Measurements from ENCODE around the gene ALAS1. TPM values are rescaled to one million over a fixed set of nuclear protein-coding genes. Genes with fewer than 3 reads are reported as not detected.

Gene ALAS1
- total RNA-seq, 2 donors from 2014 or later: 39.8 to 58.8 TPM

DNA sequence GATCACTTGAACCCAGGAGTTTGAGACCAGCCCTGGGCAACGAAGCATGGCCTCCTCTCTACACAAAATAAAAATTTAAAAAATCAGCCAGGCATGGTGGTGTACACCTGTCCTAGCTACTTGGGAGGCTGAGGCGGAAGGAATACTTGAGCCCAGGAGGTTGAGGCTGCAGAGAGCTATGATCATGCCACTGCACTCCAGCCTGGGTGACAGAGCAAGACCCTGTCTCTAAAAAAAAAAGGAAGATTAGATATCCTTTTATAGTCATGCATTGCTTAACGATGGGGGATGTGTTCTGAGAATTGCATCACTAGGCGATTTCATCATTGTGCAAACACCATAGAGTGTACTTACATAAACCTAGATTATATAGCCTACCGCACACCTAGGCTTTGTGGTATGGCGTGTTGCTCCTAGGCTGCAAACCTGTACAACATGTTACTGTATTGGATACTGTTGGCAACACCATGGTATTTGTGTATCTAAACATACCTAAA, 12.6 kb downstream of the ALAS1 start:
- peak; percentile 47 for DNase-seq (ENCODE audit: low spot score)
- peaks cover 4 to 20% of the 10 kb centered on the region in 2 donors for H3K36me3 ChIP-seq
- WGBS: 62% methylated on average over 6 of the region's 6 CpGs

DNA sequence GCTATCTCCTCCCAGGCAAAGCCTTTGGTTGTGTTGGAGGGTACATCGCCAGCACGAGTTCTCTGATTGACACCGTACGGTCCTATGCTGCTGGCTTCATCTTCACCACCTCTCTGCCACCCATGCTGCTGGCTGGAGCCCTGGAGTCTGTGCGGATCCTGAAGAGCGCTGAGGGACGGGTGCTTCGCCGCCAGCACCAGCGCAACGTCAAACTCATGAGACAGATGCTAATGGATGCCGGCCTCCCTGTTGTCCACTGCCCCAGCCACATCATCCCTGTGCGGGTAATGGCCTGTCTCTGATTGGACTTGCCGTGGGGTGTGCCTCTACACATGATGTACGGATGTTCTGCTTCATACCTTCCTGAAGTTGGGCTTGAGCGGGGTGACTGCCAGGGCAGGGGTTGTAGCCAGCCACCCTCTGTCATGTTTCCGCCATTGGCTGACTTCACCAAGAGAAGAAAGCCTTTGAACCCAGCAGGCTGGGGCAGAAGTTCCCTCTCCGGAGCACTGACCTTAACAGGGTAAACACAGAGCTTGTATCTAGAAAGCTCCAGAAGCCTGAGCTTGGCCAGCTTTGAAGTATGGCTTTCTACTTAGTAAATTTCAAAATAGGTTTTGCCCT, 13.4 kb downstream of the ALAS1 start:
- TF ChIP-seq POLR2A (IDR thresholded peaks at IDR 0.05) (no peak), POLR2AphosphoS5 (IDR thresholded peaks at IDR 0.05) (no peak)
- TF ChIP-seq, protein P1, sequence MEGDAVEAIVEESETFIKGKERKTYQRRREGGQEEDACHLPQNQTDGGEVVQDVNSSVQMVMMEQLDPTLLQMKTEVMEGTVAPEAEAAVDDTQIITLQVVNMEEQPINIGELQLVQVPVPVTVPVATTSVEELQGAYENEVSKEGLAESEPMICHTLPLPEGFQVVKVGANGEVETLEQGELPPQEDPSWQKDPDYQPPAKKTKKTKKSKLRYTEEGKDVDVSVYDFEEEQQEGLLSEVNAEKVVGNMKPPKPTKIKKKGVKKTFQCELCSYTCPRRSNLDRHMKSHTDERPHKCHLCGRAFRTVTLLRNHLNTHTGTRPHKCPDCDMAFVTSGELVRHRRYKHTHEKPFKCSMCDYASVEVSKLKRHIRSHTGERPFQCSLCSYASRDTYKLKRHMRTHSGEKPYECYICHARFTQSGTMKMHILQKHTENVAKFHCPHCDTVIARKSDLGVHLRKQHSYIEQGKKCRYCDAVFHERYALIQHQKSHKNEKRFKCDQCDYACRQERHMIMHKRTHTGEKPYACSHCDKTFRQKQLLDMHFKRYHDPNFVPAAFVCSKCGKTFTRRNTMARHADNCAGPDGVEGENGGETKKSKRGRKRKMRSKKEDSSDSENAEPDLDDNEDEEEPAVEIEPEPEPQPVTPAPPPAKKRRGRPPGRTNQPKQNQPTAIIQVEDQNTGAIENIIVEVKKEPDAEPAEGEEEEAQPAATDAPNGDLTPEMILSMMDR (IDR thresholded peaks at IDR 0.05): no peak
- H3K9me3 ChIP-seq: no peaks in the 10 kb centered on the region
- H3K4me1 ChIP-seq (replicated peaks): peaks cover 7% of the 10 kb centered on the region
- no peak overlapping the region for H3K27ac ChIP-seq
- no peaks in the 10 kb centered on the region for H3K27me3 ChIP-seq (replicated peaks; ENCODE audit: insufficient read depth)
- no peak overlapping the region for H3K4me3 ChIP-seq
- DNase-seq (ENCODE audit: low spot score): no peak
- H3K36me3 ChIP-seq: peaks cover 4 to 18% of the 10 kb centered on the region in 2 donors
- intact Hi-C loops (cut with DNase I): no loop called here
- WGBS: 97% methylated on average over 18 of the region's 18 CpGs

More for the DNA sequence above, 12.6 kb downstream of the ALAS1 start:
- H3K27me3 ChIP-seq (replicated peaks; ENCODE audit: insufficient read depth): no peaks in the 10 kb centered on the region
- H3K4me3 ChIP-seq: no peak overlapping the region
- intact Hi-C loops (cut with DNase I): no loop called here
- H3K9me3 ChIP-seq: no peaks in the 10 kb centered on the region
- TF ChIP-seq POLR2AphosphoS5 (IDR thresholded peaks at IDR 0.05): peak; percentile 85
- TF ChIP-seq, protein P1 (IDR thresholded peaks at IDR 0.05): no peak
- H3K27ac ChIP-seq: no peak overlapping the region
- peaks cover 7% of the 10 kb centered on the region for H3K4me1 ChIP-seq (replicated peaks)

DNA sequence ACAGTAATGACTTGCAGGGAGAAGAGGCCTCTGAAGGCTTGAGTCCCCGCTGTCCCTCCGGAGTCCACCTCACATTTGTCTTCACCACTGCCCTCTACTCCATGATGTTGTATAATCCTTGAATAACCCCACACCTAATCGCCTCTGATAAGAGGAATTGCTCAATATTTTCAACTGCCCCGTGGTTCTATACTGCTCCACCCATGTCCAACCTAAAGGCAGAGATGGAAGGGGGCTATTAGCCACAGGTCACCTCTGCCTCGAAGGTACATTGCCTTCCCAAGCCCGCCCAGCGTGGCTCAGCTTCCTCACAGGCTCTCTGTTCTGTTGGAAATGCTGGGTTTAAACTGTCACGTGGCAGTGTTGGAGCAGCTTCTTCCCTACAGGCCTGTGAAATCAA, 15.0 kb downstream of the ALAS1 start:
- no peak for DNase-seq (ENCODE audit: low spot score)
- Histone ChIP-seq H3K27me3 (replicated peaks; ENCODE audit: insufficient read depth) (no peaks in the 10 kb centered on the region), H3K4me1 (replicated peaks) (peaks cover 15% of the 10 kb centered on the region), H3K36me3 (peaks cover 4 to 18% of the 10 kb centered on the region in 2 donors), H3K27ac (no peak overlapping the region), H3K9me3 (no peaks in the 10 kb centered on the region), H3K4me3 (no peak overlapping the region)
- intact Hi-C loops (cut with DNase I): no loop called here
- no peak for TF ChIP-seq POLR2AphosphoS5 (IDR thresholded peaks at IDR 0.05)
- 74% methylated on average over 8 of the region's 8 CpGs for WGBS

DNA sequence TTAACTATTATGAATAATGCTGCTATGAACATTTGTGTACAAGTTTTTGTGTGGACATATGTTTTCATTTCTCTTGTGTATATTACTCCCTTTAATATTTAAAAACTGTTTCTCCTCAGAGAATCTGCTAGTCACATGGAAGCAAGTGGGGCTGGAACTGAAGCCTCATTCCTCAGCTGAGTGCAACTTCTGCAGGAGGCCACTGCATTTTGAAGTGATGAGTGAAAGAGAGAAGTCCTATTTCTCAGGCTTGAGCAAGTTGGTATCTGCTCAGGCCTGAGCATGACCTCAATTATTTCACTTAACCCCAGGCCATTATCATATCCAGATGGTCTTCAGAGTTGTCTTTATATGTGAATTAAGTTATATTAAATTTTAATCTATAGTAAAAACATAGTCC, 15.9 kb downstream of the ALAS1 start:
- Histone ChIP-seq H3K9me3 (no peaks in the 10 kb centered on the region), H3K27me3 (replicated peaks; ENCODE audit: insufficient read depth) (no peaks in the 10 kb centered on the region), H3K36me3 (peaks cover 4 to 15% of the 10 kb centered on the region in 2 donors), H3K4me1 (replicated peaks) (peaks cover 24% of the 10 kb centered on the region), H3K27ac (no peak overlapping the region), H3K4me3 (no peak overlapping the region)
- DNase-seq (ENCODE audit: low spot score): no peak
- no peak for TF ChIP-seq POLR2A (IDR thresholded peaks at IDR 0.05)
- no peak for TF ChIP-seq POLR2AphosphoS5 (IDR thresholded peaks at IDR 0.05)
- TF ChIP-seq, protein P1 (IDR thresholded peaks at IDR 0.05): no peak
- intact Hi-C loops (cut with DNase I): no loop called here

DNA sequence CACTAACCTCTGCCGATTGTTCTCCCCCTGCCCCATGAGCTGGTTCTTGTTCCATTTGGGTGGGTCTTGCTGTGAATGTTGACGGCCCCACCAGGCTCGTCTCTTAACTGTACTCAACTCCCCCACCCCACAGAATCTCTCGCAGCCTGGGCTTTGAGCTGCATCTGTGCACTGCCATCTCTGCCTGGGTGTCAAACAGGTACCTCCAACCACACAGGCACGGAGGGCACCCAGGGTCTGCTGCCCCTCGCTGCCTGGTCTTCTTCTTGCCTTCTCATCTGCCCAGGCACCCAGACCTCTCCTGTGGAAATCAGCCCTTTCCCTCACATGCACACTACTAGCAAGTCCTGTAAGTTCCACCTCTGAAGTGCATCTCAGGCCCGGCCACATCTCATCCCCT, 17.4 kb downstream of the ALAS1 start:
- no peak for TF ChIP-seq POLR2AphosphoS5 (IDR thresholded peaks at IDR 0.05)
- no peak for TF ChIP-seq POLR2A (IDR thresholded peaks at IDR 0.05)
- TF ChIP-seq, protein P1 (IDR thresholded peaks at IDR 0.05): no peak
- 94% methylated on average over 7 of the region's 7 CpGs for WGBS
- Histone ChIP-seq H3K4me1 (replicated peaks) (peaks cover 32% of the 10 kb centered on the region), H3K36me3 (peaks cover 4 to 15% of the 10 kb centered on the region in 2 donors), H3K27ac (no peak overlapping the region), H3K9me3 (no peaks in the 10 kb centered on the region), H3K27me3 (replicated peaks; ENCODE audit: insufficient read depth) (no peaks in the 10 kb centered on the region), H3K4me3 (no peak overlapping the region)
- intact Hi-C loops (cut with DNase I): no loop called here
- DNase-seq (ENCODE audit: low spot score): no peak

Data from prostate gland (tissue), 2 donors.